HG02973 (cell line): ENCODE measurements around the gene ELMO1.

Experiments
- ATAC-seq: cut with Tn5 transposase; IDR thresholded peaks from one replicate; pipeline ENCODE4 v1.9.1; 2021; ENCODE audit warnings: moderate library complexity; ENCODE audit not compliant: unreplicated experiment

Gene ELMO1

GRCh38 chr7:37376386-37376785 lies 72.3 kb downstream of the ELMO1 start:
- ATAC-seq, result no peak

GRCh38 chr7:37372750-37373149 lies 75.9 kb downstream of the ELMO1 start:
- ATAC-seq, result no peak

DNA sequence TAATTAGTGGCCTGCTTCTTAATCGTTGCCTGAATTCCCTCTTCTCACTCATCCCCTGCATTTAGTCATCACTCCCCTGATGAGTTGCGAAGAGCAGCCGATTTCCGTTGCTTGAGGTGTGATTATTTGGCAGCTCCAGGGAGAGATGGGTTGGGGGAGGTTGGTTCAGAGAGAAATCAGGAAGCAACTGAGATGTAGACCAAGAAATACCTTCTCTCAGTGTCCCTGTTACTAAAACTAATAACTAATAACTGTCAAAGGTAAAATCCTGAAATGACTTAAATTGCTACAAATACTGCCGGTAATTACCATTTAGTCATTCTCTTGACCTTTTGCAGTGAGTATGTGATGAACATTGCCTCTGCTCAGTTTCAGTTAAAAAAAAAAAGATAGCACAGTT lies 76.9 kb downstream of the ELMO1 start:
- no peak for ATAC-seq

DNA sequence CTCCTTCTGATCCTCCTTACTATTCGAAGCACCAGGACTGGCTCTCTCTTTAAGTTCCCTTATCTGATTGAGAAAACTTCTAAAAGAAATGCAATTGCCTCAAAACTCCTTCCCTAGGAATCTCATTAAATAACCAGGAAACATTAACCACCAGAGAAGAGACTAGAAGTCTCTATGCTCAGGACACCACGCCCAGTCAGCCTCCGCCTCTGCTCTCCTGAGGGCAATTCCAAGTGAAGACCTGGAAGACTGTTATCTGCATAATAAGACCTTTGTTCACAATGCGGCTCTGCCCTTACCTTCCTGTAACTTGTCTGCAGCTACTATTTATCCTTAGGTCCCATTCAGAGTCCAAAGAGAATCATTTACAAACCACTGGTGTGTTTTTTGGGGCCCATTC lies 78.8 kb downstream of the ELMO1 start:
- no peak for ATAC-seq

DNA sequence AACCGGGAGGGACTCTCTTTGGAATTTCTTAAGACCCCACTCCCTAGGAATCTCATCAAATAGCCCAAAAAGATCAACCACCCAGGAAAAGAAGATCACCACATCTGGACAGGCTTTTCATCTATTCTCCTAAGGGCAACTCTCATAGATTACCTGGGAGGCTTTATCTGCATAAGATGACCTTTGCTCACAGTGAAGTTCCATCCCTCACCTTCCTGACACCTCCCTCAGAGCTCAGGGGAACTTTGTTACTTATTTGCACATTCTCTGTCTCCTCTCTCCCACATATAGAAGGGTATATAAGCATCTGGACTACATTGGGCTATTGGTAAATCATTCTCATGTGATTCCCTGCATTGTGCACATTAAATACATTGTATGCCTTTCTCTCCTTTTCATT lies 80.1 kb downstream of the ELMO1 start:
- ATAC-seq, result no peak

DNA sequence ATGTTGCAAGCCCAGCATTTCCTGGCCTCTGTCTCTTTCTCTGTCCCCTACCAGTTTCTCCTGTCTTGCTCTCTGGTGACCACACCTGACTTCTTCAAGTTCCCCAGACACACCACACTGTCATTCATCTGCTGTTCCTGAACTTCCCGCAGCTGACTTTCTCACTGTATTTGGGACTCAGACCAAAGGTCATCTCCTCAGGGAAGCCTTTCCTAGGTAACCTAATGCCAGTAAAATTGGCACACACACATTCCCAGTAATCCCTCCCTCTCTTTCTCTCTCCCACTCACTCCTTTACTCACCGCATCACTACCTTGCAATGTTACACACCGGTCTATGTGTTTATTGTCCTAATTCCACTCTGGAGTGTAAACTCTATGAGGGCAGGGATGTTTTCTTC lies 81.7 kb downstream of the ELMO1 start:
- no peak for ATAC-seq

- ATAC-seq, result no peak
These were observed 82.2 kb downstream of the ELMO1 start for GRCh38 chr7:37366445-37366844.

- no peak for ATAC-seq
These were observed 83.3 kb downstream of the ELMO1 start for GRCh38 chr7:37365405-37365804.

DNA sequence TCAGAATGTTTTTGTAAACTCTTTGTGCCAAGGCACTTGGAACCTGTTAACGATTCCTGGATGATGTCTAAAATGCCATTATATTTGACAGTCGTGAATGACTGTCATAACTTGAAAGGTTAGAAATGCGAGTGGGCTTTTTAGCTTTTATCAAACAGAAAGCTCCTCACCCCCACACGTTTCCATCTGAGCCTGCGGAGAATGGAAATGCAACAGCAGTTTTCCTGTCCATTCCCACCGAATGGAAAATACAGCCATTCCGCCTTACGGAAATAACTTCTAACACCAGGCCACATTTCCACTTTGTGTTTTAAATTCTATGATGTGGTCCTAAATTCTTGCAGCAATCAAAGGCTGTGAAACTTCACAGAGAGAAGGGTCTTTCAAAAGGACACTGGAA lies 83.8 kb downstream of the ELMO1 start:
- no peak for ATAC-seq

- no peak for ATAC-seq
These were observed 84.8 kb downstream of the ELMO1 start for GRCh38 chr7:37363536-37364491.

- no peak for ATAC-seq
These were observed 85.9 kb downstream of the ELMO1 start for GRCh38 chr7:37362802-37363201.

GRCh38 chr7:37360484-37360883 lies 88.2 kb downstream of the ELMO1 start:
- no peak for ATAC-seq

DNA sequence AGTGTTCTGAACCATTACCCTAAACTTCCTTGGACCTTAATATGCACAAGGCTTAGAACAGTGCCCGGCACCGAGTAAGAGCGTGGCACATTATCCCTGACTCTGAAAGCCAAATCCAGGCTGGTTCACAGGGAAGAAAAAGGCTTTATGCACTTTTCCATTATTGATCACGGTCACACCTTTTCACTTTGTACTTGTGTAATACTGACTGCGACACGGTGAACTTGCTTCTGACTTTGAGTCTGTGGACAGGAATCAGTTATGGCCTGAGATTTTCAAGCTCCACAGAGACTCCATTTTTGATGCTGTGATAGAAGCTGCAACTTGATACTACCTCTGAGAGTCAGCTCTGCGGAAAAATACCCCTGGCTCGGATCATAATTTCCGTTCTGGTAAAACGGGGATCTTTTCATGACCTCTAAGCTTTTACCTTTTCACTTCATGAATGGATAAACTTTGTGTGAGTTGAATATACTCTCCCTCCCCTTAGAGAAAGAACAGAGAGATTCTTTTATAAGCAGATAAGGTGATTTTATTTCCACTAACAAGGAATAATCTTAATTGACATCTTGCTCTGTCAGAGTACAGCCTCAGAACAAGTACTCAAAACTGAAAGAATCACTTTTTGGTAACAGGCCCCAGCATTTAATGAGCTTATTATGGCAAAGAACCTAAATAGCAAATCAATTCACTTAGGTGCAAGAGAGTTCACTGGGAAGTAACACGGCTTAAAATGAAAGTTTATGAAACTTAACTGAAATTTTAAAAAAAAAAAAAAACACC lies 88.8 kb downstream of the ELMO1 start:
- ATAC-seq, result no peak

DNA sequence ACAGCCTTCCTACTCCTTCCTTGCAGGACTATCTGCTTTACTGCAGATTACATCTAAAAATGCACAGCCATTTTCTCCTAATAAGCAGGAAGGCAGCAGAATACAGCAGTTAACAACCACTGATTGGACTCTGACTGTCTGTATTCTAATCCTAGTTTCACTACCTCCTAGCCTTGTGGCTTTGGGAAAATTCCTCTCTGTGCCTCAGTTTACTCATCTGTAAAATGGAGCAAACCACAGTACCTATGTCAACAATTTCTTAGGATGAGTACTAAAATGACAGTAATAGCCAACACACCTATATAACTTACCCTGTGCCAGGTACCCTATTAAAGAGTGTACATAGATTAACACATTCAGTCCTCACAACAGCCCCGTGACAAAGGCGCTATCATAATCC lies 89.5 kb downstream of the ELMO1 start:
- ATAC-seq, result no peak

DNA sequence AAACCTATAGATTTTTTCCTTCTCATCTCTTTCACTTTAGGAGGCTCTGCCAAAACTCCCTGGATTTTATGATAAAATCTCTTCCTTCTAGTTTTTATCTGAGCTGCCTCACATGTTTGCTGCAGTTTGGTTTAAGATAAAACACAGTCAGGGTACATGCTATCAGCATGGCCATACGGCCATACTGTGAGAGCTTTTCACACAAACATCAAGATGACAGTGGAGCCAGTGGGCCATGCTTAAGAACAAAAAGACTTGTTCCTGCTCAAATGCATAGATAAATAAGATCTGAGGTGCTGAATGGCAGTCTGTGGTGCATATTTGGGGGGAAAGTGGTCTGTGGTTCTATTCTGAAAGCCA lies 91.0 kb downstream of the ELMO1 start:
- no peak for ATAC-seq

DNA sequence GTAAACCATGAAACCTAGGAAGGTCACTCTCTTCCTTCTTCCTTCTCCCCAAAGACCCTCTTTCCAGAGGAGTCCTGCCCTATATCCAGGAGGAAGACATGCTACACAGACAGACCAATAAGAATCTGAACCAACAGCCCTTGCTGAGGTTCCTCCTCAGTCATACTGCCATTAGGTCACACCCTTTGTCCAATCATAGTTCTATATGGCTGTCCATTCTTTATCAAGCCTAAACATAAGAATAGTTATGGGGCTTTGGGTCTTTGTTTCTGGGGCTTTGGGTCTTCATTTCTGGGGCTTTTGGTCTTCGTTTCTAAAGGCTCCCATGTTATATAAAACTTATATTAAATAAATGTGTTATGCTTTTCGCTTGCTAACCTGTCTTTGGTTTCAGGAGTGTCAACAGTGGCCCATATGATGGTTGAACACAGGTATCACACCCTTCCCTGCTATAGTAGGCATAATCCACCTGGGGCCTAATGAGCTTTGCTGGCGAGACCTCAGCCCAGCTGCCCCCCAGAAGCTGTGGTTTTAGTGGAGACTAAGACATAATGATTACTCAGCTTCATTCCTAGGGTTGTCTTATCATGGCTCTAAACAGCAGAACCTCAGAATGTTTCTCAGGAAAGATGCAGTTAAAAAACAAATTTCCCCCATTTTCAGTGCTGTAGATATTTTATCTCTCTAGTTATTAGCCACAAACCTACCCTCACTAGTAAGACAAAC lies 91.6 kb downstream of the ELMO1 start:
- no peak for ATAC-seq

DNA sequence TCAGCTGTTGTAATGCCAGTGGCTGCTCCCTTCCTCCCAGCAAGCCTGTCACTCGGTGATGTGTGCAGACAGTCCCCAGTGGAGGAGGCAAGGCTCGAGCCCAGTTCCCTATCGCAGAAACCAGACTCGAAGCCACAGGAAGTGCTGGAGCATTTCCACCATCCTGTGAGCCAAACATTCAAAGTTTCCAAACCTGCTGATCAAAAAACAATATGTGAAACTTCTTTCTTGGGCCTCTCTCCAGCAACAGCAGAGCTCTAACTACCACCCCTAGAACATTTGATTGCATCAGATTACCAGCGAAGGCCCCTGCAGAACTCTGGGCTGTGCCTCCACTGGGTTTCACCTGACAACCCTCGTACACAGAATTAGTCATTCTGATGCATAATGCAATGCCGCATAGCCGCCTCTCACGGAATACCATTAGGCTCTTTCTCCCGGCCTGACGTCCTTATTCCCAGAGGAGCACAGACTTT lies 94.0 kb downstream of the ELMO1 start:
- ATAC-seq, result peak; percentile 56

DNA sequence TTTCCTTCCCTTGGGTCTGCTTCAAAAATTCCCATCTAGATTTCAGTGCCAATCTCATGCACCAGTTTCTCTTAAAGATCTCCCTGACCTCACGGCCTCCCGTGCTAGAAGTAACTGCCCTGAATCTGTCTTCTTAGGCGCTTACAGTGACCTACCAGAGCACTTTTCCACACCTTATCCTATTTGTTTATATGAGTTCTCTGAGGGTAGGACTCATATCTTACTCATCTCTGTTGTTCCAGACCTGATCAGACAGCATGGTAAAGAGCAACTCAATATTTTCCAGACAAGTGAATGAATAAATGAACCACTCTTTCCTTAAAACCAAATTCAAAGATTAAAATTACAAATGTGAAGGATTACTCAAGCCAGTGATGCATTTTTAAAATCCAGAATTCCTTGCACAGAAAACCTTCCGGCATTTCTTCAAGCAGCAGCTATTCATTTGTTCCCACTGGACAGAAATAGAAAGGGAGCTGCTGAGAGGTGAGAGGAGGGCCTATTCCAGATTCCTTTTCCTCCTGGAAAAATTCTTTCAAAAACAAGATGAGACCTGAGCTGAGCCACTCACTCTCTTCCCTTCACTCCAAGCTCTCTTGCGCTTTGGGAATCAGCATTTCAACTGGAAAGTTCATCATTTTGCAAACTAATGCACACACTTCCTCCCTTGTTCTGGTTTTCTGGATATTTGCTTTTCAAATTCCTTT lies 94.6 kb downstream of the ELMO1 start:
- no peak for ATAC-seq

- ATAC-seq, result peak; percentile 62
These were observed 95.4 kb downstream of the ELMO1 start for GRCh38 chr7:37352974-37353948.
